Measurements from ENCODE around the gene RNF26.
A peak's percentile ranks its signal among the peaks of the same experiment; 100 is the strongest.

Gene RNF26

GRCh38 chr11:119344291-119345010 is 10.1 kb downstream of the RNF26 start:
- no peaks in the 10 kb centered on the region for H3K4me1 ChIP-seq
- H3K27me3 ChIP-seq (ENCODE audit: low read depth): no peaks in the 10 kb centered on the region
- H3K4me3 ChIP-seq: no peak overlapping the region
- DNase-seq (ENCODE audit: low spot score in 2 of 2): no peak
- H3K36me3 ChIP-seq (replicated peaks): no peaks in the 10 kb centered on the region
- in situ Hi-C loops (cut with MboI; ENCODE audit: low sequenced_read_pairs): no loop called here
- no peaks in the 10 kb centered on the region for H3K9me3 ChIP-seq

- Histone ChIP-seq H3K27me3 (ENCODE audit: low read depth) (no peaks in the 10 kb centered on the region), H3K9me3 (no peaks in the 10 kb centered on the region), H3K36me3 (replicated peaks) (no peaks in the 10 kb centered on the region), H3K4me3 (no peak overlapping the region), H3K4me1 (no peaks in the 10 kb centered on the region)
- DNase-seq (ENCODE audit: low spot score in 2 of 2): no peak
- in situ Hi-C loops (cut with MboI; ENCODE audit: low sequenced_read_pairs): no loop called here
Measured at GRCh38 chr11:119345685-119346084, 11.4 kb downstream of the RNF26 start.

GRCh38 chr11:119346605-119347004 is 12.3 kb downstream of the RNF26 start, which contains the start of gene MFRP:
MFRP (minus strand) TSS chr11:119346705; CDS start chr11:119346513, 192 bp downstream.
- no peak within 1 kb of the TSS for H3K4me3 ChIP-seq
- in situ Hi-C loops (cut with MboI; ENCODE audit: low sequenced_read_pairs): no loop called here
- DNase-seq (ENCODE audit: low spot score in 2 of 2): no peak
- H3K9me3 ChIP-seq: no peaks in the 10 kb centered on the region
- no peaks in the 10 kb centered on the region for H3K4me1 ChIP-seq
- no peaks in the 10 kb centered on the region for H3K27me3 ChIP-seq (ENCODE audit: low read depth)
- H3K36me3 ChIP-seq (replicated peaks): no peaks in the 10 kb centered on the region

- Histone ChIP-seq H3K36me3 (replicated peaks) (no peaks in the 10 kb centered on the region), H3K9me3 (no peaks in the 10 kb centered on the region), H3K4me3 (no peak overlapping the region), H3K27me3 (ENCODE audit: low read depth) (no peaks in the 10 kb centered on the region), H3K4me1 (no peaks in the 10 kb centered on the region)
- no peak for DNase-seq (ENCODE audit: low spot score in 2 of 2)
- in situ Hi-C loops (cut with MboI; ENCODE audit: low sequenced_read_pairs): no loop called here
Measured at GRCh38 chr11:119347242-119347641, 12.9 kb downstream of the RNF26 start.

GRCh38 chr11:119347940-119348605 is 13.7 kb downstream of the RNF26 start:
- in situ Hi-C loops (cut with MboI; ENCODE audit: low sequenced_read_pairs): no loop called here
- Histone ChIP-seq H3K9me3 (no peaks in the 10 kb centered on the region), H3K4me3 (no peak overlapping the region), H3K4me1 (peaks cover 7% of the 10 kb centered on the region), H3K36me3 (replicated peaks) (no peaks in the 10 kb centered on the region), H3K27me3 (ENCODE audit: low read depth) (no peaks in the 10 kb centered on the region)
- DNase-seq (ENCODE audit: low spot score in 2 of 2): no peak

GRCh38 chr11:119350302-119350701 is 16.0 kb downstream of the RNF26 start:
- Histone ChIP-seq H3K9me3 (no peaks in the 10 kb centered on the region), H3K4me3 (no peak overlapping the region), H3K27me3 (ENCODE audit: low read depth) (no peaks in the 10 kb centered on the region), H3K36me3 (replicated peaks) (no peaks in the 10 kb centered on the region), H3K4me1 (peaks cover 7% of the 10 kb centered on the region)
- no peak for DNase-seq (ENCODE audit: low spot score in 2 of 2)
- in situ Hi-C loops (cut with MboI; ENCODE audit: low sequenced_read_pairs): no loop called here

GRCh38 chr11:119351232-119351631 is 16.9 kb downstream of the RNF26 start:
- in situ Hi-C loops (cut with MboI; ENCODE audit: low sequenced_read_pairs): no loop called here
- Histone ChIP-seq H3K4me1 (peaks cover 10% of the 10 kb centered on the region), H3K27me3 (ENCODE audit: low read depth) (no peaks in the 10 kb centered on the region), H3K36me3 (replicated peaks) (no peaks in the 10 kb centered on the region), H3K9me3 (no peaks in the 10 kb centered on the region), H3K4me3 (no peak overlapping the region)
- no peak for DNase-seq (ENCODE audit: low spot score in 2 of 2)

- H3K27me3 ChIP-seq (ENCODE audit: low read depth): no peaks in the 10 kb centered on the region
- DNase-seq (ENCODE audit: low spot score in 2 of 2): peak; percentile 78 to 82
- H3K9me3 ChIP-seq: no peaks in the 10 kb centered on the region
- in situ Hi-C loops (cut with MboI; ENCODE audit: low sequenced_read_pairs): no loop called here
- no peak overlapping the region for H3K4me3 ChIP-seq
- peaks cover 3% of the 10 kb centered on the region; the same call in 1 of the 2 replicates for H3K36me3 ChIP-seq (replicated peaks)
- peaks cover 14% of the 10 kb centered on the region for H3K4me1 ChIP-seq
Measured at GRCh38 chr11:119352857-119353260, 18.5 kb downstream of the RNF26 start.

- no peak overlapping the region for H3K4me3 ChIP-seq
- in situ Hi-C loops (cut with MboI; ENCODE audit: low sequenced_read_pairs): no loop called here
- no peak for DNase-seq (ENCODE audit: low spot score in 2 of 2)
- H3K4me1 ChIP-seq: peaks cover 14% of the 10 kb centered on the region
- no peaks in the 10 kb centered on the region for H3K27me3 ChIP-seq (ENCODE audit: low read depth)
- peaks cover 15% of the 10 kb centered on the region for H3K36me3 ChIP-seq (replicated peaks)
- H3K9me3 ChIP-seq: no peaks in the 10 kb centered on the region
Measured at GRCh38 chr11:119355091-119355843, 20.9 kb downstream of the RNF26 start.

GRCh38 chr11:119356349-119357031 is 22.2 kb downstream of the RNF26 start:
- Histone ChIP-seq H3K4me3 (peak overlapping the region; percentile 47), H3K4me1 (peaks cover 22% of the 10 kb centered on the region), H3K27me3 (ENCODE audit: low read depth) (no peaks in the 10 kb centered on the region), H3K36me3 (replicated peaks) (peaks cover 15% of the 10 kb centered on the region), H3K9me3 (no peaks in the 10 kb centered on the region)
- DNase-seq (ENCODE audit: low spot score in 2 of 2): peak; percentile 72 to 92
- in situ Hi-C loops (cut with MboI; ENCODE audit: low sequenced_read_pairs): no loop called here

GRCh38 chr11:119357074-119357473 is 22.7 kb downstream of the RNF26 start:
- no peak for DNase-seq (ENCODE audit: low spot score in 2 of 2)
- in situ Hi-C loops (cut with MboI; ENCODE audit: low sequenced_read_pairs): no loop called here
- H3K36me3 ChIP-seq (replicated peaks): peaks cover 15% of the 10 kb centered on the region
- H3K27me3 ChIP-seq (ENCODE audit: low read depth): no peaks in the 10 kb centered on the region
- peaks cover 27% of the 10 kb centered on the region for H3K4me1 ChIP-seq
- peak overlapping the region; percentile 47 for H3K4me3 ChIP-seq
- H3K9me3 ChIP-seq: no peaks in the 10 kb centered on the region

- H3K4me3 ChIP-seq: no peak overlapping the region
- H3K4me1 ChIP-seq: peaks cover 22% of the 10 kb centered on the region
- no peak for DNase-seq (ENCODE audit: low spot score in 2 of 2)
- in situ Hi-C loops (cut with MboI; ENCODE audit: low sequenced_read_pairs): no loop called here
- peaks cover 15% of the 10 kb centered on the region for H3K36me3 ChIP-seq (replicated peaks)
- H3K27me3 ChIP-seq (ENCODE audit: low read depth): no peaks in the 10 kb centered on the region
- no peaks in the 10 kb centered on the region for H3K9me3 ChIP-seq
Measured at GRCh38 chr11:119359365-119360214, 25.3 kb downstream of the RNF26 start.

All from HAP-1 (cell line).